Measurements from ENCODE around the gene ANOS1.
"Not testable (repeated sequence)": the region's sequence is repeated elsewhere in the genome, so short reads cannot be mapped to it uniquely, and the experiment has no call there.

The ANOS1 gene

DNA sequence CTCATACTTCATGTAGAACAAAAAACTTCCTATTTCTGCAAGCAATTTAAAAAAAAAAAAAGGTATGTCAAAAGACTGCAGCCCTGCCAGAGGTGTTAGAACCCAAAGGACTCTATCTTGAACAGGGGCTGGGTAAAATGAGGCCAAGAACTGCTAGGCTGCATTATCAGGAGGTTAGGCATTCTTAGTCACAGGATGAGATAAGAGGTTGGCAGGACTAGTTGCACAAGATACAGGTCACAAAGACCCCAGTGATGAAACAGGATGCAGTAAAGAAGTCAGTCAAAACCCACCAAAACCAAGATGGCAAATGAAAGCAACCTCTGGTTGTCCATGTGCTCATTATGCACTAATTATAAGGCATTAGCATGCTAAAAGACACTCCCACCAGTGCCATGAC is 104.1 kb downstream of the ANOS1 start:
- DNase-seq = no peak

DNA sequence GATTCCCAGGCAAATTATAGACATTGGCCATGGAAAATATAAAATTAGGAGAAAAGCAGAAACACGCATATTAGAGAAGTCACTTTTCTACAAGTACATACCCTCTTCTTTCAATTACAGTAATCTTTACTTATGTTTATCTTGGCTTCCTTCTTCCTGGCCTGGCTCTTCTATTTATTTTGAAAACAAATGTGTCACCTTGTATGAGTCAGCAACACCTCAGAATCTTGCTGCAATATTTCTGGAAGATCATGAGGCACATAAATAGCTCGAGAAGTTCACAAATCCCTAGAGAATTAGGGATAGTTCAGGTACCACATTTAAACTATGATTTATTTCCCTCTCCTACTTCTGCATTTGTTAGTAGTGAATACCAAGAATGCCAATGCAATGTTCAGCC is 124.6 kb downstream of the ANOS1 start:
- DNase-seq = no peak

DNA sequence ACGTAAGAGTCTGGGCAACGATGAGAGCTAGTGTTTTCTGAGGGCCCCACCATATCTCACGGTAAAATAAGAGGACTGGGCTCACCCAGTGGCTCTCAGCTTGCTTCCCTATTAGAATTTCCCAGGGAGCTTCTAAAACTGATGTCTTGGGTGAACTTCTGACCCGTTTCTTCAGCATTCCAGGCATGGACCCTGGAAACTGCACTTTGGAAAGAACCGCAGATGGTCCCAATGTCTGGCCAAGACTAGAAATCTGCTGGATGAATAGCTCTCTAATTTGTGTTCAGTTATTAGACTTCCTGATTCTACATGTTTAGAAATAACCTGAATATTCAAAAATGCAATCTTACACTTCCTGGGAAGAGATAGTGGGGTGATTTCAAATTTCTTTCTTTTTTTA is 127.8 kb downstream of the ANOS1 start:
- no peak for DNase-seq

DNA sequence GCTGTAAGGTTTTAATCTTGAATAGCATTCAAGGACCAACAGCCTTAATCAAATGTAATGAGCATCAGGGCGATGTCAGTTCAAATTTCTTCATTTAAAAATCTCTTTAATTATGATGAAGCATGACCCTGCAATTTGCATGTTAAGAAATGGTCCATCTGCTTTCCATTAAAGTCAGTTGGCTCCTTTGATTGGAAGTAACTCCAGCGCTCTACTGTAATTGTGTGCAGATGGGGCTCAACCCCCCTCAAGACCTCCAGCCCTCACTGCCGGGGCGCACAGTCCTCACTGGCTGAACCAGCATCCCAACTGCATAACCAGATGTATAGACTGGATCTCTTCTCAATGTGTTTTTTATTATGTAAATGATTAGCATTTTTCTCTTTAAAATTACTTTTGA is 140.4 kb downstream of the ANOS1 start:
- no peak for DNase-seq

DNA sequence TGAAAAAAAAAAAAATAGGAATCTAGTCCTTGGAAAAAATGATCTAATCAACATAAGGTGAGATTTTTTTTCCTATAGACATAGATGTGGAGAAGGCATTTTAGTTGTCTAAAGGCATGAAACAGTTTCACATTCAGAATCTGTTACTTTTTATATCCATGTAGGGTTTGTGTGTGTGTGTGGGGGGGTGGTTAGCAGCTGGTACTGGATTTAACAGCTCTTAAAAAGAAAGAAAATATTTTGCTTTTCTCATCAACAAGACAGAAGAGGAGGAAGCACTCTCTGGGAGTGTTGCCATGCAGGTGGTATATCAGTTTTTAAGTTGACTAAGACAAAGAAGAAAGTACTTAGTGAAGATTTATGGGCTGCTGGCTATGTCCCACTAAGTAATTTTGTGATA is 145.0 kb downstream of the ANOS1 start:
- no peak for DNase-seq

DNA sequence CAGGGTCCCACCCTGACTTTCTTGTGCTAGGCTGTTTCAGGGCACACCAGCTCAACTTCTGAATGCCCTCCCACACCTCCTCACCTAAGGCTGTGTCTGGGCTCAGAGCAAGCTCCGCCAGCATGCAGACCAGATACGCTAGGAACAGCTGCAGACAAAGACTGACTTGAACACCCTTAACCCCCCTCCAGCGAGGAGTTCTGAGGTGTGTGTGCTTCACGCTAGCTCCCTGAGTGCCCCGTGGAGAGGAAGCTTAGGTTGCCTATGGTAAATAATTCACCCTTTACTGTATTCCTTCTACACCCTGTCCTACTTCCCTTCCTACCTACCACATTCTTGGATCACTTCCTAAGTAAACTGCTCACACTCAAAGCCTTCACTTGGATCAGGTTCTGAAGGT is 152.3 kb downstream of the ANOS1 start:
- DNase-seq = no peak

DNA sequence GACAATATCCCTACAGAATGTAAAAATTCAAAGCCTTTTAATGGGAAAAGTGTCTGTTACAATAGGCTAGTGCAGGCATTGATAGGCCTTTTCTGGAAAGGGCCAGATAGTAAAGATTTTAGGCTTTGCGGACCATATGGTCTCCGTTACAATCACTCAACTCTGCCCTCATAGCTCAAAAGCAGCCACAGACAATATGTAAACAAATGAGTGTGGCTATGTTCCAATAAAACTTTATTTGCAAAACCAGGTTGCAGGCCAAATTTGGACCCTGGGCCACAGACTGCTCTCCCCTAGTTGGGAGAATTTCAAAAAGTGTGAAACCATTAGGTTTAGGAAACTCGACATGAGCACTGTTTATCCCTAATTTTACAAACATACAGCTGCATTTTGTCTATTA is 155.1 kb downstream of the ANOS1 start:
- DNase-seq = no peak

DNA sequence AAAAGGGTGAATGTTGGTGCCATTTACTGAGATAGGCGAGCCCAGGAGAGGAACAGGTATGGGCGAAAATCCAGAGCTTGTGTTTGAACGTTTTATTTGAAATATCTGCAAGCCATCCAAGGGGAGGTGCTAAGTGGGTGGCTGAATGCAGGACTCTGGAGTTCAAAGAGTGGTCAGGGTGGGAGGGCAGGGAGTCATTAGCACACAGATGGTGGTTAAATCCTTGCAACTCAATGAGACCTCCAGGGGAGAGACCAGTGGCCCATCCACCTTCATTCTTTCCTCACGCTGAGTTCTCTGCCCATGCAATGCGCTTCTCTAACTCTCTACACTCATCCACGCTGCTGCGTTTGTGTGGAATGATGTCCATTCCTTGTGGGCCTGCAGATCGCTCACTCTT is 166.2 kb downstream of the ANOS1 start:
- DNase-seq = no peak

DNA sequence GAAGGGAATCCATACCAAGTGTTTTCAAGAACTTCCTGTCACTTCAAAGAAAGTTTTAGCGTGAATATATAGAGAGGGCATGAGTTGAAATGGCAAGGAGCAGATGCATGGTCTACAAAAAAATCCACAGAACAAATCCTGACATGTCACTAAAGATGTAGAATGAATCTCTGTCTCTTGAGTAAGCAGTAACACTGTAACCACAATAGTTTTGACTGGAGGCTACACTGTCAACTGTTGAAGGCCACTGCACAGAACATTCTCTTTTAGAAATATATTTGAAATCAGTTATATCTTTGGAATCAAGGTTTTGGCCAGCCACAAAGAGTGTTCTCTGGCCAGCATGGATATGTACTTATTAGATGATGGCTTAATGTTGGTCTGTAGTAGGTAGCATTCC is 183.5 kb downstream of the ANOS1 start:
- DNase-seq = no peak

DNA sequence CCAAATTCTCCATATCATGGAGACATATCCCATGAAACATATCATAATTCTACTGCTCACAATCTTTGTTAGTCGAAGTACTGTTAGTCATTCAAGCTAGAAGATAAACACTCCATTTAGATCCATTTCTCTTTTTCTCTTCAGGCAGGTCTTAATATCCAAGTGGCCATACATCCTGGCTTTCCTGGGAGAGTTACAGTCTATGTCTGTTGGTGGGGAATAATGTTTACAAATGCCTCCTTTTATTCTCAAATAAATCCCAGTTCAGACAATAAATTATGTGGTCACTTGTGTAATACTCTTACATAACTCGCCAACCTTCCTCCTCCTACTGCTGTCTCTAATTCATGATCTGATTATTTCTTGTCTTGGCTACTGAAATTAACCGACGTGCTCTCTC is 185.2 kb downstream of the ANOS1 start:
- DNase-seq = no peak

DNA sequence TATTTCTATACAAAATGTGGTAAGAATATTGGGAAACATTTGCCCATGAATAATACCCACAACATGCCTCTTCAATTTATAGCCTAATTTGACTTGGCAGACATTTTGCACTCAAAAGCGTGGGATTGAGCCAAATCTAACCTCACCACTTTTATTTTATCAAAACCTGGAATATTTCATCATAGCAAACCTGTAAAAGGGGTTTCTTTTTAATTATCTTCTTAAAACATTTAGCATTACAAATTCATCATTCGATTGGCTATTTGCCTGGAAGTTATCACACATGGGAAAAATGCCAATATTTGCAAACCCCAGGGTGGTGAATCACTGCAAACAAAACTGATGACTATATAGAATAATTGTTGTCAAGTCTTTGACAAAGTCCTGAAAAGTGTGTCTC is 211.1 kb downstream of the ANOS1 start:
- no peak for DNase-seq

DNA sequence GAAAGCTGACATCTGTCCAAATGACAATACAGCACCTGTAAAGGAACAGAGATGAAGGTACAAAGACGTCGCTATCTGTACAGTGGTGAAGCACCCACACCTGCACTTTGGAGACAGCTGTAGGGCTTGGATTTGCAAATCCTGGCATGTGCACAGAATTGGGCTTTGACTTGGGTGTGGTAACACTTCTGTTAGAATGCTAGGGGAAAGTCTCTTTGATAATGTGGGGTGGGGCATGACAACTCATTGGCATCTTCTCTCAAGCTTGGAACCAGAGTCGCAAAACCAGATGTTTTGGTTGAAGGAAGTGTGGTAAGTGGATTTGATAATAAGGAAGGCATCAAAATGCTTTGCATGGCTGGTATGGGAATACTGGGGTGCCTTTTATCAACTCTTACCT is 211.8 kb downstream of the ANOS1 start:
- DNase-seq = no peak

DNA sequence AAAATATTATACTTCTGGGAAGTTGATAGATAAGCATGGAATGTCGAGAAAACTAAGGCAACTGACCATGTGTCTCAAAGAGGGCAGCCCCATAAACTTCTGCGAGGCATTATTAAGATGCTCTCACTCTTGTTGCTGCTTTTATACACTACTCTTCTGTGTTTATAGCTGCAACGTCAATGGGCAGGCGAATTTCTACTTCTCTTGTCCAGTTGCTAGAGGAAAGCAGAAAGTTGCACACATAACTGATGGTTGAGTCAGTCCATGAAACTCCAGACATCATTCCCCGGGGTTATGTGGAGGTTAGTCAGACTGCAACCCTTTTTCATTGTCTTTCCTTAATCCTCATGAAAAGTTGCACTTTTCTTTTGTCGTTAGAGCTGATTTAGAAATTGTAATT is 227.5 kb downstream of the ANOS1 start:
- no peak for DNase-seq

DNA sequence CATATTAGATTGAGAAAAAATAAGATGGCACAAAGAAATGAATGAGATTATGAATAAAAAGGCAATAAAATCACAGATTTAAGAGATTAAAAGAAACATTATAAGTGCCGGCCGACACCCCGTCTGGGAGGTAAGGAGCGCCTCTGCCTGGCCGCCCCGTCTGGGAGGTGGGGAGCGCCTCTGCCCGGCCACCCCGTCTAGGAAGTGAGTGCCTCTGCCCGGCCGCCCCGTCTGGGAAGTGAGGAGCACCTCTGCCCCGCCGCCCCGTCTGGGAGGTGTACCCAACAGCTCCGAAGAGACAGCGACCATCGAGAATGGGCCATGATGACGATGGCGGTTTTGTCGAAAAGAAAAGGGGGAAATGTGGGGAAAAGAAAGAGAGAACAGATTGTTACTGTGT is 229.8 kb downstream of the ANOS1 start:
- not testable (repeated sequence) for DNase-seq

DNA sequence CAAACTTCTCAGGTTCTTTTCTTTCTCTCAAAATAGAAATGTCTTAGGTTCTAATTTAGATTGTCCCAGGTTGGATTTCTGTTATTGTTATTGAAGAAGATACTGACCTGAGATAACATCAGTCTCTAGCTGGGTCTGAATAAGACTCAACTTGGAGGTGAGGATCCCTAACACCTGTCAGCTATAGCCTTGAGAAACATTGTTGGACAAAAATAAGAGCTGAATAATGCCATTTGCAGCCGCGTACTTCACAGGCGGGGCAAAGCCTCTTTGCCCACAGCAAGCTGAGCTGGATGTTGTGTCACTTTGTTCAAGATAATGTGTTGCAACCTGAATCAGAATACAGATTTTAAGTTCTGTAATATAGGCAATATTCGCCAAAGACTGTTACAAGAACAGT is 231.7 kb downstream of the ANOS1 start:
- no peak for DNase-seq

DNA sequence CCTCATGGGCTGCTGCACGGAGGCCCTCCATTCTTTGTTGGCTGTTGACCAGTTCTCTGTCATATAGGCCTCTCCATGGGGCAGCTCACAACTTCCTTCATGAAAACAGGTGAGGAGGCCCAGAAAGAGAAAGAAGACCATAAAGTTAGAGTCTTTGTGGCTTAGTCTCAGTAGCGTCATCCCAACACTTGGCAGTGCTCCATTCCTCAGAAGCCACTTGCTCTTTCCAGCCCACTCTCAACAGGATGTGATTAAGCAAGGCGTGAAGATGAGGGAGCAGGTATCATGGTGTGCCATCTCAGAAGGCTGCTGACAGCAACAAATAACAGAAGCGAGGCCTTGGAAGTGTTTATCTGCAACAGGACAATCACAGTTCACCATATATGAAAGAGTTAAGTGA is 236.9 kb downstream of the ANOS1 start:
- DNase-seq = not testable (repeated sequence)

DNA sequence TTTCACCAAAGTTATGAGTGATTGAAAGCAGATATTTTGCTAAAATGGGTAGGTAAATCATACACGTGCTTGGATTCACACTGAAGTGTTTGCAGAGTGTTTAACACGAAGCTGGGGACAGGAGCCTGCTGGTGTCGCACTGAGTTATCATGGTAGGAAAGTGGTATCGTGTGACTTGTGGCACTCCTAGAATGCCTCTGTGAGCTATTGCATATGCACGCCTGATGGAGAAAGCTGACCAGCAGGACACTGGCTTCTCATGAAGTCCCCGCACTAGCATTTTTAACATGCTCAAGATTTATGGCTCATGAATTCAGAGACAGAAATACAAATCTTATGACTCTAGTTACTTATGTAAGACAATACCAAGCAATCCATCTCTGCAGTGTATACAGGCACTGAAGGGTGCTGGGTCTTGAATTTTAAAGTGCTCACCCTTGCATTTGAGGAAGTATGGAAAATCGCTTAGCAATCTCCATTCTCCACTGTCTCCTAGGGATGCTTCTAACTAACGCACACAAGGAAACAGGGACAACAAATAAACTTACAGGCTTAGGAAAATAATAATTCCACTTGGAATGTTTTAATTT is 247.5 kb downstream of the ANOS1 start:
- no peak for DNase-seq
